Stimulated activated naive CD8-positive, alpha-beta T cell treated with anti-CD3 and anti-CD28 coated beads, Interleukin-15, Interleukin-2, amounts not matched to agents 100 ng/mL and 50 ng/mL, for 24 hours (primary cell): Measurements from ENCODE around the gene FRMPD3.
"Not testable (repeated sequence)": the region's sequence is repeated elsewhere in the genome, so short reads cannot be mapped to it uniquely, and the experiment has no call there.

Source experiments
- H3K27ac Mint-ChIP-seq: one replicate; pipeline ENCODE4 v1.8.0; 2021; ENCODE audit warnings: mild to moderate bottlenecking, mixed read lengths
- H3K27me3 Mint-ChIP-seq: one replicate; pipeline ENCODE4 v1.8.0; 2021; ENCODE audit warnings: mixed read lengths
- H3K36me3 Mint-ChIP-seq: one replicate; pipeline ENCODE4 v1.8.0; 2021; ENCODE audit warnings: low read depth, mixed read lengths
- H3K4me1 Mint-ChIP-seq: one replicate; pipeline ENCODE4 v1.8.0; 2021; ENCODE audit warnings: low read depth, mixed read lengths
- H3K4me3 Mint-ChIP-seq: one replicate; pipeline ENCODE4 v1.8.0; 2021; ENCODE audit warnings: mild to moderate bottlenecking, mixed read lengths
- H3K9me3 Mint-ChIP-seq: one replicate; pipeline ENCODE4 v1.8.0; 2021; ENCODE audit warnings: mixed read lengths

FRMPD3 gene

DNA sequence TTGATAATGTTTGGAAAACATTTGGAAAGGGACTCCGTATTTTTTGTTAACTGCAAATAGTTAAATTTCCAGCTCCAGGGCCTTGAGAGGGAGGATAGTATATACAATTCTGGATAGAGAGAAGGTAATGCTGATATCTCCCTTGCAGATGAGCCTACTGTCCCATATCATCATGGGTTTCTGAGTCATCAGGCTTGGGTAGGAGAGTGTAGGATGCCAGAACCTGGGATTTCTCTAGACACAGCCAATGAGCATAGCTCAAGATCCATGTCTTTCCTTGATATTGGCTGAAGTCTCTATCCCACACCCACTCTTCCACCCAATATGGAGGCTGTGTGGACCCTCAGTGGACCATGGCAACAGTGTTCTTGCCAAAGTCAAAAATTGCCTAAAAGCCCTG lies 7.8 kb downstream of the FRMPD3 start:
- Mint-ChIP-seq H3K4me1 (no peaks in the 10 kb centered on the region), H3K27me3 (peaks cover 28% of the 10 kb centered on the region), H3K36me3 (no peaks in the 10 kb centered on the region), H3K27ac (no peak overlapping the region), H3K9me3 (no peaks in the 10 kb centered on the region), H3K4me3 (no peak overlapping the region)

DNA sequence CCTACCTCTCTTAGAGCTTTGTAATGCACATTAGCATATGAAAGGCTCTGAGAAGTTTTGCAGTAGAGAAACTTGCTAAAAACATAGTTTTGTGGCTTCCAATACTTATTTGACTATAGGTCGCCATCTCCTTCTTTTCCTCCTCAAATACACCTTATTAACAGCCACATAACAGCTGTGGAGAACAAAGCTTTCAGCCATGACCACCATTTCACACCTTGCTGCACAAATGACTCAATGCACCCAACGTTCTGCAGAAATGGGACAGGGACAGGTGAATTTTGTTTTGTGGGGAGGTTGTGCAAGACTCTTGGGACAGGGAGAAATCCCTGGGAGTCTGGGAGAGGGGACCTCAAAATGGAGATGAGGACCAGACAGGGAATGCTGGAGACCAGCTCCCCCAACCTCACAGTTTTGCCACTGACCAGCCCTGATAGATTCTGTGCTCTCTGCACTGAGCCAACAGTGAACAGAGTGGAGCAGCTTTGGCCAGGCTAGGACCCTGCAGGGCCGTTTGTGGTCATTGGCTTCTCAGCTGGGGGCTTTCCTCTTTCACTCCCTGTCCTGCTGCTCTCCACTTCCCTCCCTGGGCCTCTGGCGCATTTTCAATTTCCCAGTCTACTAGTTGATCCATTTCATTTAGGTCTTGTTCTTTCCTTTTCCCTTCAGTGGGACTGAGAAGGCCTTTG lies 16.6 kb downstream of the FRMPD3 start:
- no peaks in the 10 kb centered on the region for H3K36me3 Mint-ChIP-seq
- H3K9me3 Mint-ChIP-seq, result no peaks in the 10 kb centered on the region
- H3K4me1 Mint-ChIP-seq, result peaks cover 8% of the 10 kb centered on the region
- no peak overlapping the region for H3K27ac Mint-ChIP-seq
- H3K27me3 Mint-ChIP-seq, result peaks cover 13% of the 10 kb centered on the region
- H3K4me3 Mint-ChIP-seq, result no peak overlapping the region

DNA sequence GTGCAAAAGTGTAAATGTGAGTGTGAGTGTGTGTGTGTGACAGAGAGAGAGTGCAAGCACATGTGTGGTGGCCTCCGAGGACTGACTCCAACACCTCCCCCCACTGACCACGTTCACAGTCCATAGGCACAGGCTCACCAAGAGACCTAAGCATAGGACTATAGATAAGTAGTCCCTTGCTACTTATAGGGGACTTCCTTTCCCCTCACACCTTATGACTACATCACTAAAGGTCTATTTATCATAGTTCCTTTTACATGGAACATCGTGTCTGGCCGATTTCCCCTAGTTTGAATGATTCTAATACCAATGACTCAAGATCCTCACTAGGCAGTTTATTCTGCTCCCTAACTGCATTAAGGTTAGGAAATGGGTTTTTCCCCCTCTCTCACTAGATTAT lies 17.8 kb downstream of the FRMPD3 start:
- Mint-ChIP-seq H3K27me3 (peaks cover 9% of the 10 kb centered on the region), H3K4me1 (peaks cover 8% of the 10 kb centered on the region)

DNA sequence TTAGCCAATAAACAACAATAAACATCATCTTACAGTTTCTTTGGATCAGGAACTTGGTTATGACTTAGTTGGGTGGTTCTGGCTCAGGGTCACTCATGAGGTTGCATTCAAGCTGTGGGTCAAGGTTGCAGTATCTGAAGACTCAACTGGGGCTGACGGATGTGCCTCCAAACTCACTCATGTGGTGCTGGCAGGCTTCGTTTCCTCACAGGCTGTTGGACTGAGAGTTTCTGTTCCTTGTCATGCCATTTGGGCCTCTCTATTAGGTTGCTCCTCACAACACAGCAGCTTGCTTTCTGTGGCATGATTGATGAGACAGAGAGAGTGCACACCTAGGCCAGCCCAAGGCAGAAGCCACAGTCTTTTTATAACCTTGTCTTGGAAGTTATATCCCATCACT lies 20.7 kb downstream of the FRMPD3 start:
- Mint-ChIP-seq H3K4me1 (peaks cover 8% of the 10 kb centered on the region), H3K36me3 (no peaks in the 10 kb centered on the region), H3K4me3 (no peak overlapping the region), H3K9me3 (no peaks in the 10 kb centered on the region), H3K27ac (no peak overlapping the region), H3K27me3 (no peaks in the 10 kb centered on the region)

More for the DNA sequence above, 17.8 kb downstream of the FRMPD3 start:
- Mint-ChIP-seq H3K9me3 (no peaks in the 10 kb centered on the region), H3K27ac (no peak overlapping the region), H3K4me3 (no peak overlapping the region), H3K36me3 (no peaks in the 10 kb centered on the region)

DNA sequence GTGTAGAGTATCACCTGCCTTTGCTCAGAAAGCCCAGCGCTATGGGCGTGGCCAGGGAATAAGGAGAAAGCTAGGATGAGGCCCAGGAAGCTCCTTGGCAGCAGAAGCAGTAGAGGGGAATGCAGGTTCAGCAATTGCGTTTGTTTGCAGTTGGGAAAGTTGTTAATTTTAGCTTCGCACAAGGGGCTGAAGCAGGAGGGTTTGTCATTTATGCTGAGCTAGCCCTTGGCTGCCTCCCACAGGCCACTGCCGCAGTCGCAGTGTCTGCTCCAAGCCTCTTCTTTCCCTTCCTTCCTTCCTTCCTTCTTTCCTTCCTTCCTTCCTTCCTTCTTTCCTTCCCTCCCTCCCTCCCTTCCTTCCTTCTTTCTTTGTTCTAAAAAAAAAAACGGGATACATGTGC lies 21.5 kb downstream of the FRMPD3 start:
- no peak overlapping the region for H3K27ac Mint-ChIP-seq

DNA sequence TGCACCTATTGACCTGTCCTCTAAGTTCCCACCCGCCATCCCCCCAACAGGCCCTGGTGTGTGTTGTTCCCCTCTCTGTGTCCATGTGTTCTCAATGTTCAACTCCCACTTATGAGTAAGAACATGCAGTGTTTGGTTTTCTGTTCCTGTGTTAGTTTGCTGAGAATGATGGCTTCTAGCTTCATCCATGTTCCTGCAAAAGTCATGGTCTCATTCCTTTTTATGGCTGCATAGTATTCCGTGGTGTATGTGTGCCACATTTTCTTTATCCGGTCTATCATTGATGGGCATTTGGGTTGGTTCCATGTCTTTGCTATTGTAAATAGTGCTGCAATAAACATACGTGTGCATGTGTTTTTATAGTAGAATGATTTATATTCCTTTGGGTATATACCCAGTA lies 22.0 kb downstream of the FRMPD3 start:
- not testable (repeated sequence) for H3K4me1 Mint-ChIP-seq, H3K4me3 Mint-ChIP-seq, H3K27ac Mint-ChIP-seq, H3K9me3 Mint-ChIP-seq, H3K27me3 Mint-ChIP-seq, H3K36me3 Mint-ChIP-seq

More for the DNA sequence above, 21.5 kb downstream of the FRMPD3 start:
- no peaks in the 10 kb centered on the region for H3K27me3 Mint-ChIP-seq
- no peak overlapping the region for H3K4me3 Mint-ChIP-seq
- H3K4me1 Mint-ChIP-seq, result peaks cover 2% of the 10 kb centered on the region
- H3K36me3 Mint-ChIP-seq, result no peaks in the 10 kb centered on the region
- H3K9me3 Mint-ChIP-seq, result no peaks in the 10 kb centered on the region

DNA sequence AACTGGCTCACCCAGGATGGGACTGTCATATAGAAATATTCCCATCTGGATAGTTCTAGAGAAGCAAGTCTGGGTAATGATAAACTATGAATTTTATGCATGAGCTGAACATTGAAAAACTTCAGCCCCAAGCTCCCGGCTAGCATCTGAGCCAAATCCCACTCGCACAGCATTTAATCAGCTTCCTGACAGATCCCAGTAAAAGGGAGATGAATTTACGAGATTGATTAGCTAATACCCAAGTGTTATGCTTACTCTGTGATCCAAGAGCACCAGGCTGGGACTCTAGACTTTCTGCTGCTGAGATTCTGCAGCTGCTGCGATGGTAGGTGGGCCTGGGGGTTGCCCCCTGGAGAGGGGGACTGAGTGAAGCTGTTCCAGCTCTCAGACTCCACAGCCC lies 28.0 kb downstream of the FRMPD3 start:
- no peaks in the 10 kb centered on the region for H3K9me3 Mint-ChIP-seq
- no peaks in the 10 kb centered on the region for H3K4me1 Mint-ChIP-seq
- H3K36me3 Mint-ChIP-seq, result no peaks in the 10 kb centered on the region
- no peak overlapping the region for H3K27ac Mint-ChIP-seq
- H3K27me3 Mint-ChIP-seq, result no peaks in the 10 kb centered on the region
- no peak overlapping the region for H3K4me3 Mint-ChIP-seq

DNA sequence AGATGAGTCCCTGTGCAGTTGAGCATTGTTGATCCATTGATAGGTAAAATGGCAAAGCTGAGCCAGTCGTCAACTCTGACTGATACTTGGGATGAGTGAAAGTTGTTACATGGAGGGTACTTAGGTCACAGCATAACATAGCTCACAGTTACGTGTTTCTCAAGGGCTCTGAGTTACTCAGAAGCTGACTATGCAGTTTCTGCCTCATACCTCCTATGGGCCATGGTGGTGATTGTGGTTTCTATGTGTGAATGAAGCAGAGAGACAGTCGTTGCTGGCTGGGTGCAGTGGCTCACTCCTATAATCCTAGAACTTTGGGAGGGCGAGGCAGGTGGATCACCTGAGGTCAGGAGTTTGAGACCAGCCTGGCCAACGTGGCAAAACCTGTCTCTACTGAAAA lies 30.8 kb downstream of the FRMPD3 start:
- no peaks in the 10 kb centered on the region for H3K9me3 Mint-ChIP-seq
- H3K36me3 Mint-ChIP-seq, result no peaks in the 10 kb centered on the region
- no peaks in the 10 kb centered on the region for H3K4me1 Mint-ChIP-seq
- H3K27ac Mint-ChIP-seq, result no peak overlapping the region
- no peak overlapping the region for H3K4me3 Mint-ChIP-seq
- no peaks in the 10 kb centered on the region for H3K27me3 Mint-ChIP-seq

DNA sequence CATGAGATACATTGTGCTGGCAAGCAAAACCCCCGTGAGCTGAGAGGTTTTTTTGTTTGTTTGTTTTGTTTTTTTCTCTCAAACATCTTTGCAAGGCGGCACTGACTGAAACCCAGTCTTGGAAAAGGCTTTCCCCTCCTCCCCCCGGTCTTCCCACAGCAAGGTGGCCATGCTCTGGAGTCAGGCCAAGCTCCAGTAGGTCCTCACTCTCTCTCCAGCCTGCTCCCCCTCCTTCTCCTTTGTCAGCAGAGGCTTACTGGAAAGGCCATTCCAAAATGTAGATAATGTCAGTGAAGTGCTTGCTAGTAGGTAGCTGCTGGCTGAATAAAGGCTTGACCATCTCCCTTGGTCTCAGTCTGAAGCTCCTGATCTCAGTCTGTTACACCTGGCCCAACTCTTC lies 32.6 kb downstream of the FRMPD3 start:
- Mint-ChIP-seq H3K4me3 (no peak overlapping the region), H3K27me3 (no peaks in the 10 kb centered on the region), H3K4me1 (no peaks in the 10 kb centered on the region), H3K27ac (no peak overlapping the region), H3K36me3 (no peaks in the 10 kb centered on the region), H3K9me3 (no peaks in the 10 kb centered on the region)

DNA sequence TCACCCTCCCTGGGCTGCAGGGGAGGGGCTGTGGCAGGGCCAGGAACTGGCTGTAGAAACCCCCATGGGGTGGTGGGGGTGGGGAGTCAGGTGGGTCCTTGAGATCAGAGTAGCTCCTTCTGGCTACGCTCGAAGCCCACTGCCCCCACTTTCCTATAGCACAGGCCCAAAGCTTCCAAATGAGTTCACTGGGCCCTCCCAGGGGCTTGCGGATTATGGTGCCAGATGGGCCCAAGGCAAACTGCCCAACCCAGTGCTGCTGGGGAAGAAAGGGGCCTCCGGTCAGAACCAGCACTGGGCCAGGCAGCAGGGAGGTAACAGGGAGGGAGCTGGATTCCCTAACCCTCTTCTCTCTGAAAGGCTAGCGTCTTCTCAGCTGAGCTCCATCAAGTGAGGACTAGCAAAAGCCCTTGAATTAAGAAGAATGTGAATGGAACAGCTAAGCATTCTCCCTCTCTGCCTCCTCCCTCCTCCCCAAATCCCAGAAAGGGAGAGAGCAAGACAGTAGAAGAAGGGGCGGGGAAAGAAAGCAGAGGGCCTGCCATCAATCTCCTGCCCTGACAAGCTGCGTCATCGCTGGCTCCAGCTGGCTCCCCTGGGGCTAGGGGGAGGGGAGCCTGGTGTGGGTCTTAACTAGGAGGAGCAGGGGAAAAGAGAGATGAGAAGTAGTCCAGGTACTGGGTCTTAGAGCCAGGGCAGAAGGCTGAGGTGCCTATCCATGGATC lies 34.7 kb downstream of the FRMPD3 start:
- Mint-ChIP-seq H3K4me1 (no peaks in the 10 kb centered on the region), H3K27me3 (no peaks in the 10 kb centered on the region), H3K9me3 (no peaks in the 10 kb centered on the region), H3K4me3 (no peak overlapping the region), H3K27ac (no peak overlapping the region), H3K36me3 (no peaks in the 10 kb centered on the region)

DNA sequence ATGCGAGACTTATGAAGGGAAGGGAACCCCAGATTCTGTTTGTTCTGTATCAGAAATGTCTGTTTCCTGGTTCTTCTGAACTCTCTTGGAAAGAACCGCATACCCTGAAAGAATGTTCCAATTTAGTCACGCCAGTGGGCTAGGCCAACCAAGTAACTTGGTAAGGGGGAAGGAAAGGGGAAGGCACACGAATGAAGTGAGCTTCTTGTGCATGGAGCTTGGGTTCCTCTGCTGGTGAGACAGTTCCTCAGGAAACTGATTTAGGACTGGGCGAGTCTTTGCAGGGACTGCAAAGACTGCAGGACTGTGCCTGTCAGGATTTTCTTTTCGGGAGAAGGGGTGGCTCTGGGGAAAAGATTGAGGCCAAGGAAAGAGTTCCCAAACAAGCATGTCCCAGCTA lies 35.6 kb downstream of the FRMPD3 start:
- H3K4me1 Mint-ChIP-seq, result no peaks in the 10 kb centered on the region
- no peaks in the 10 kb centered on the region for H3K9me3 Mint-ChIP-seq
- H3K27ac Mint-ChIP-seq, result no peak overlapping the region
- no peaks in the 10 kb centered on the region for H3K36me3 Mint-ChIP-seq
- H3K27me3 Mint-ChIP-seq, result no peaks in the 10 kb centered on the region
- no peak overlapping the region for H3K4me3 Mint-ChIP-seq

DNA sequence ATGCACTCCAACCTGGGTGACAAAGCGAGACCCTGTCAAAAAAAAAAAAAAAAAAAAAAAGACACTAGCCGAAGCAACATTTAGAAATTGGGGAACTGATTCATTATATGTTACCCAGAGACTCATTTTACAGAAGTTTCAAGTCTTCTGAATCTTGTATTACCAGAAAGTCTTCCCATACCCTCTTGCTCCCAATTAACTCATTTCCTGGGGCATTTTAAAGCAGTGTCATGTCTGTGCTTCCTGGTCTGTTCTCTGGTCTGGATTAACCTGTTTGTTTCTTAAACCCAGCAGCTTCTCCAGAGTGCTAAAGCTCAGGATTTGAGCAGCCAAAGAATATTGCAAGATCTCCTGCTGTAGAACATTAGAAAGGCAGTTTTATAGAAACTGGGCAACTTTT lies 43.7 kb downstream of the FRMPD3 start:
- Mint-ChIP-seq H3K9me3 (no peaks in the 10 kb centered on the region), H3K27ac (no peak overlapping the region), H3K4me1 (no peaks in the 10 kb centered on the region)

DNA sequence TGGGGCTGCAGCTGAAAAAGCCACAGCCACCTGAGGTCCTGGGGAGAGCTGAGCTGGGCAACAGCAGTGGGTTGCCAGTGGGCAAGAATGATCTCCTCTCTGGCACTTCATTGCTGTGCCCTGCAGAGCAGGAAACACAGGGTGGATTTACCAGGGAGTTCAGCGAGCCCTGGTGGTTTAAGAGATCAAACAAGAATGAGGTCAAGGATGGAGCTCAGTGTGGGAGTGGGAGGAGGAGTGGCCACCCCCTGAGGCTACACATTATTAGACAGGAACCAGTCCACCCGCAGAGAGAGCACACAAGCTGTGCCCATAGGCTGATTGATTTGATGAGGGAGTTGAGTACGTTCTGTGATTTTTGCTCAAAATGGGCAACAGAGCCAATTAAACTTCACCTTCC lies 47.3 kb downstream of the FRMPD3 start:
- no peaks in the 10 kb centered on the region for H3K36me3 Mint-ChIP-seq
- no peaks in the 10 kb centered on the region for H3K4me1 Mint-ChIP-seq
- no peaks in the 10 kb centered on the region for H3K27me3 Mint-ChIP-seq
- no peak overlapping the region for H3K4me3 Mint-ChIP-seq
- H3K27ac Mint-ChIP-seq, result no peak overlapping the region
- H3K9me3 Mint-ChIP-seq, result no peaks in the 10 kb centered on the region

More for the DNA sequence above, 43.7 kb downstream of the FRMPD3 start:
- H3K36me3 Mint-ChIP-seq, result no peaks in the 10 kb centered on the region
- H3K4me3 Mint-ChIP-seq, result no peak overlapping the region
- no peaks in the 10 kb centered on the region for H3K27me3 Mint-ChIP-seq
